Activated gamma-delta T cell treated with Interleukin-2 at 50 U/mL for 16 hours (primary cell): ENCODE results near the gene NCAPD3.
"Not testable (repeated sequence)": the region's sequence is repeated elsewhere in the genome, so short reads cannot be mapped to it uniquely, and the experiment has no call there.

ENCODE experiments used
- DNase-seq: peaks from one replicate; pipeline ENCODE4 v3.0.0-alpha.2; 2020

The NCAPD3 gene

GRCh38 chr11:134226806-134227325 is 3.1 kb upstream of the NCAPD3 start:
- DNase-seq = no peak

- peak; percentile 41 for DNase-seq
Observed at GRCh38 chr11:134224710-134225664, 1.2 kb upstream of the NCAPD3 start.

- DNase-seq = no peak
Observed at GRCh38 chr11:134223121-134223520, 646 bp downstream of the NCAPD3 start.

GRCh38 chr11:134216816-134217215 is 7.0 kb downstream of the NCAPD3 start:
- DNase-seq = no peak

- no peak for DNase-seq
Observed at GRCh38 chr11:134215836-134216235, 7.9 kb downstream of the NCAPD3 start.

- DNase-seq = peak; percentile 65
Observed at GRCh38 chr11:134207538-134208239, 16.1 kb downstream of the NCAPD3 start.

- no peak for DNase-seq
Observed at GRCh38 chr11:134206185-134206584, 17.6 kb downstream of the NCAPD3 start.

- no peak for DNase-seq
Observed at GRCh38 chr11:134205729-134206128, 18.0 kb downstream of the NCAPD3 start.

GRCh38 chr11:134202661-134203060 is 21.1 kb downstream of the NCAPD3 start:
- no peak for DNase-seq

- DNase-seq = no peak
Observed at GRCh38 chr11:134200688-134201087, 23.1 kb downstream of the NCAPD3 start.

- no peak for DNase-seq
Observed at GRCh38 chr11:134199531-134199930, 24.2 kb downstream of the NCAPD3 start.

GRCh38 chr11:134196756-134197155 is 27.0 kb downstream of the NCAPD3 start:
- no peak for DNase-seq

GRCh38 chr11:134188092-134188491 is 35.7 kb downstream of the NCAPD3 start:
- DNase-seq = not testable (repeated sequence)

- DNase-seq = no peak
Observed at GRCh38 chr11:134181707-134182106, 42.1 kb downstream of the NCAPD3 start.

- no peak for DNase-seq
Observed at GRCh38 chr11:134178032-134178674, 45.6 kb downstream of the NCAPD3 start.

- DNase-seq = no peak
Observed at GRCh38 chr11:134176284-134176683, 47.5 kb downstream of the NCAPD3 start.

GRCh38 chr11:134173296-134173695 is 50.5 kb downstream of the NCAPD3 start:
- DNase-seq = no peak

GRCh38 chr11:134171951-134172350 is 51.8 kb downstream of the NCAPD3 start:
- no peak for DNase-seq

- DNase-seq = no peak
Observed at GRCh38 chr11:134170919-134171281, 52.9 kb downstream of the NCAPD3 start.

- DNase-seq = no peak
Observed at GRCh38 chr11:134170177-134170918, 53.4 kb downstream of the NCAPD3 start.

- no peak for DNase-seq
Observed at GRCh38 chr11:134164490-134165370, 59.0 kb downstream of the NCAPD3 start.

- no peak for DNase-seq
Observed at GRCh38 chr11:134159652-134160051, 64.1 kb downstream of the NCAPD3 start.
